ENCODE data around the gene AGFG2. TPM values are rescaled to one million over a fixed set of nuclear protein-coding genes. Genes with fewer than 3 reads are reported as not detected.
A peak's percentile ranks its signal among the peaks of the same experiment; 100 is the strongest.

AGFG2 gene
- total and polyA plus RNA-seq, 2 of the 13 experiments (the other 11 are each of a cell fraction or from before 2014, with no cell fraction given), result 125 to 132 TPM

GRCh38 chr7:100563809-100564400 is 24.9 kb downstream of the AGFG2 start (continued):
- no peak for TF ChIP-seq CSRNP2 (CRISPR knock-in tag; conservative IDR thresholded peaks at IDR 0.05; ENCODE audit: low read depth)
- no peak for TF ChIP-seq ZNF383 (CRISPR knock-in tag; IDR thresholded peaks at IDR 0.05; ENCODE audit: borderline replicate concordance)
- TF ChIP-seq ZNF749 (CRISPR knock-in tag; IDR thresholded peaks at IDR 0.05; ENCODE audit: borderline replicate concordance), result no peak
- TF ChIP-seq ZNF382 (CRISPR knock-in tag; IDR thresholded peaks at IDR 0.05; ENCODE audit: borderline replicate concordance), result no peak
- no peak for TF ChIP-seq ZNF674 (CRISPR knock-in tag; IDR thresholded peaks at IDR 0.05; ENCODE audit: low read depth)
- TF ChIP-seq ZNF782 (CRISPR knock-in tag; IDR thresholded peaks at IDR 0.05; ENCODE audit: borderline replicate concordance), result no peak
- TF ChIP-seq PATZ1 (CRISPR knock-in tag; IDR thresholded peaks at IDR 0.05), result peak; percentile 45
- no peak for TF ChIP-seq ZNF564 (CRISPR knock-in tag; IDR thresholded peaks at IDR 0.05)
- TF ChIP-seq NCOR1 (IDR thresholded peaks at IDR 0.05; ENCODE audit: borderline replicate concordance, low read length), result no peak
- no peak for TF ChIP-seq HNRNPLL (IDR thresholded peaks at IDR 0.05; ENCODE audit: low read depth, low read length, poor library complexity, severe bottlenecking)
- TF ChIP-seq PAWR (CRISPR knock-in tag; IDR thresholded peaks at IDR 0.05; ENCODE audit: borderline replicate concordance), result no peak
- no peak for TF ChIP-seq SIX4 (CRISPR knock-in tag; IDR thresholded peaks at IDR 0.05)
- 0 out of 2 replicates have a peak, but pooled peaks have one; percentile 21 for TF ChIP-seq ZFP37 (CRISPR knock-in tag; IDR thresholded peaks at IDR 0.05; ENCODE audit: borderline replicate concordance)
- TF ChIP-seq THAP7 (CRISPR knock-in tag; IDR thresholded peaks at IDR 0.05), result no peak
- TF ChIP-seq ZNF776 (CRISPR knock-in tag; IDR thresholded peaks at IDR 0.05), result no peak
- TF ChIP-seq HES4 (CRISPR knock-in tag; IDR thresholded peaks at IDR 0.05; ENCODE audit: borderline replicate concordance), result no peak
- no peak for TF ChIP-seq KAT2B (IDR thresholded peaks at IDR 0.05; ENCODE audit: borderline replicate concordance, low read depth, low read length)
- TF ChIP-seq ZNF780A (CRISPR knock-in tag; IDR thresholded peaks at IDR 0.05), result no peak
- TF ChIP-seq PRMT3 (CRISPR knock-in tag; IDR thresholded peaks at IDR 0.05; ENCODE audit: borderline replicate concordance, low read depth), result no peak
- no peak for TF ChIP-seq ZNF737 (CRISPR knock-in tag; IDR thresholded peaks at IDR 0.05; ENCODE audit: borderline replicate concordance)
- TF ChIP-seq ZUFSP (CRISPR knock-in tag; IDR thresholded peaks at IDR 0.05; ENCODE audit: borderline replicate concordance), result no peak
- TF ChIP-seq HDAC6 (IDR thresholded peaks at IDR 0.05; ENCODE audit: low read depth, low read length), result no peak
- no peak for TF ChIP-seq ZBTB8A (CRISPR knock-in tag; IDR thresholded peaks at IDR 0.05; ENCODE audit: borderline replicate concordance, low read depth)
- no peak for TF ChIP-seq KDM2A (CRISPR knock-in tag; IDR thresholded peaks at IDR 0.05; ENCODE audit: borderline replicate concordance, low read depth)
